Measurements from ENCODE around the gene IKBKE.
A peak's percentile ranks its signal among the peaks of the same experiment; 100 is the strongest.

The IKBKE gene

DNA sequence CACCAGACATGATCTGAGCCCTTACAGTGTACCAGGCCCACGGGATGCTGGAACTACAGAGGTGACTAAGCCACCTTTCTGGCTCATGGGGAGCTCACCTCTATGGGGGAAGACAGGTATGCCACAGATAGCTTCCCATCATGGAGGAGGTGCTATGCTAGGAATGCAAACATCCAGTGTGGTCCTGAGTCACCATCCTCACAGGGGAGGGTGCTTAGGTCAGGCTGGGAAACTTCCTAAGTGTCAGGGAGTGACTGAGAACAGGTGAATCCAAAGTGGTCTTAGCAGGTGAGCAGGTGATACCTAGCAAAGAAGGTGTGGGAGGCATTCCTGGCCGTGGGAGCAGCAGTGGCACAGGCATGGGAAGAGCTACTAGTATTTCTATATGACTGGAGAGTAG is 28.4 kb downstream of the IKBKE start:
- no peak overlapping the region for H2BK5ac ChIP-seq (ENCODE audit: low read length)
- H2BK15ac ChIP-seq (ENCODE audit: low read length): no peak overlapping the region
- no peak overlapping the region for H3K4ac ChIP-seq (ENCODE audit: low read length)
- no peak overlapping the region for H3K23ac ChIP-seq (ENCODE audit: low read depth, low read length, poor library complexity)
- peaks cover 0 to 18% (median 0%) of the 10 kb centered on the region in 3 experiments for H3K27me3 ChIP-seq (ENCODE audit: control insufficient read depth in 3 of 3, insufficient read depth in 3 of 3, low read depth in 1 of 3, low read length in 3 of 3)
- H4K8ac ChIP-seq (ENCODE audit: low read depth, low read length): no peak overlapping the region
- H3K79me1 ChIP-seq (ENCODE audit: low read depth, low read length): peaks cover 2% of the 10 kb centered on the region
- H3K4me3 ChIP-seq (ENCODE audit: low read length in 2 of 2): no peak overlapping the region
- no CpG with 5 or more reads among the region's 2 CpGs for WGBS, 2 donors (ENCODE audit: extremely low coverage in 2 of 2, insufficient read length in 2 of 2, insufficient replicate concordance in 1 of 2)
- H3K14ac ChIP-seq (ENCODE audit: low read length): no peak overlapping the region
- no peak overlapping the region for H3K4me2 ChIP-seq (ENCODE audit: insufficient read depth, low read length, poor library complexity, severe bottlenecking)
- peaks cover 2 to 4% of the 10 kb centered on the region in 2 donors for H3K4me1 ChIP-seq (ENCODE audit: control insufficient read depth in 2 of 2, insufficient read depth in 1 of 2, low read depth in 1 of 2, low read length in 2 of 2)
- no peak overlapping the region for H2BK120ac ChIP-seq (ENCODE audit: low read depth, low read length)
- H3K36me3 ChIP-seq (replicated peaks in 1 of 2; ENCODE audit: control insufficient read depth in 2 of 2, insufficient read depth in 2 of 2, low read length in 2 of 2): no peaks in the 10 kb centered on the region
- H2BK12ac ChIP-seq (ENCODE audit: low read length): no peak overlapping the region
- no peak overlapping the region for H4K91ac ChIP-seq (ENCODE audit: low read depth, low read length, poor library complexity)
- no peak overlapping the region for H2AK5ac ChIP-seq (ENCODE audit: low read depth, low read length)
- no peak for DNase-seq (ENCODE audit: low spot score)
- no peak overlapping the region for H3K9ac ChIP-seq (ENCODE audit: low read depth, low read length, poor library complexity)
- H3K9me3 ChIP-seq (replicated peaks in 1 of 2; ENCODE audit: control insufficient read depth in 2 of 2, insufficient read depth in 1 of 2, low read depth in 1 of 2, low read length in 2 of 2): no peaks in the 10 kb centered on the region
- H3K18ac ChIP-seq (ENCODE audit: low read length): no peak overlapping the region
- H3K27ac ChIP-seq (replicated peaks; ENCODE audit: low read length): no peak overlapping the region
- no peak overlapping the region for H2AFZ ChIP-seq (ENCODE audit: low read length)

DNA sequence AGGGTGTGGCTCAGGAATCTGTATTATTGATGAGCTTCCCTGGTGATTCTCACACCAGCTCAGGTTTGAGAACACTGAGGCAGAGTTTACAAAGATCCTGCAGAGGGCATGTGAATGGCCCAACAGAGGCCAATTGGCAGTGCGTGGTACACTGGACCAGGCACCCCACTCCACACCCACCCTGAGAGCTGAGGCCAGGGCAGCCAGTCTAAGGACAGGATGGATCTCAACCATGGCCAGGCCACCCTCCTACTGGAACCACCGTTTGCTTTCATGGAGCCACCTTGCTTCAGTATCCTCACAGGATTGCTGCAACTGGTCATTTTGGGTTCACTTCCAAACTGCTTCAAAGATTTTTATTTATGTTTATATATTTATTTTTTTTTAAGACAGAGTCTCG is 29.8 kb downstream of the IKBKE start:
- Histone ChIP-seq H2AFZ (ENCODE audit: low read length) (no peak overlapping the region), H2AK5ac (ENCODE audit: low read depth, low read length) (no peak overlapping the region), H4K91ac (ENCODE audit: low read depth, low read length, poor library complexity) (no peak overlapping the region), H3K4me2 (ENCODE audit: insufficient read depth, low read length, poor library complexity, severe bottlenecking) (no peak overlapping the region), H2BK120ac (ENCODE audit: low read depth, low read length) (no peak overlapping the region), H3K23ac (ENCODE audit: low read depth, low read length, poor library complexity) (no peak overlapping the region), H3K9ac (ENCODE audit: low read depth, low read length, poor library complexity) (no peak overlapping the region), H3K79me1 (ENCODE audit: low read depth, low read length) (peaks cover 2% of the 10 kb centered on the region), H3K27me3 (ENCODE audit: control insufficient read depth in 3 of 3, insufficient read depth in 3 of 3, low read depth in 1 of 3, low read length in 3 of 3) (peaks cover 0 to 31% (median 1%) of the 10 kb centered on the region in 3 experiments), H3K36me3 (replicated peaks in 1 of 2; ENCODE audit: control insufficient read depth in 2 of 2, insufficient read depth in 2 of 2, low read length in 2 of 2) (no peaks in the 10 kb centered on the region), H2BK5ac (ENCODE audit: low read length) (no peak overlapping the region), H3K27ac (replicated peaks; ENCODE audit: low read length) (no peak overlapping the region), H2BK15ac (ENCODE audit: low read length) (no peak overlapping the region), H4K8ac (ENCODE audit: low read depth, low read length) (no peak overlapping the region), H2BK12ac (ENCODE audit: low read length) (no peak overlapping the region), H3K14ac (ENCODE audit: low read length) (no peak overlapping the region), H3K9me3 (replicated peaks in 1 of 2; ENCODE audit: control insufficient read depth in 2 of 2, insufficient read depth in 1 of 2, low read depth in 1 of 2, low read length in 2 of 2) (no peaks in the 10 kb centered on the region), H3K4me1 (ENCODE audit: control insufficient read depth in 2 of 2, insufficient read depth in 1 of 2, low read depth in 1 of 2, low read length in 2 of 2) (peaks cover 2 to 4% of the 10 kb centered on the region in 2 donors), H3K4ac (ENCODE audit: low read length) (no peak overlapping the region), H3K18ac (ENCODE audit: low read length) (no peak overlapping the region), H3K4me3 (ENCODE audit: low read length in 2 of 2) (peak overlapping the region in 1 of 2 donors; percentile 30)
- no peak for DNase-seq (ENCODE audit: low spot score)
- WGBS, 2 donors (ENCODE audit: extremely low coverage in 2 of 2, insufficient read length in 2 of 2, insufficient replicate concordance in 1 of 2): no CpG with 5 or more reads among the region's 3 CpGs

DNA sequence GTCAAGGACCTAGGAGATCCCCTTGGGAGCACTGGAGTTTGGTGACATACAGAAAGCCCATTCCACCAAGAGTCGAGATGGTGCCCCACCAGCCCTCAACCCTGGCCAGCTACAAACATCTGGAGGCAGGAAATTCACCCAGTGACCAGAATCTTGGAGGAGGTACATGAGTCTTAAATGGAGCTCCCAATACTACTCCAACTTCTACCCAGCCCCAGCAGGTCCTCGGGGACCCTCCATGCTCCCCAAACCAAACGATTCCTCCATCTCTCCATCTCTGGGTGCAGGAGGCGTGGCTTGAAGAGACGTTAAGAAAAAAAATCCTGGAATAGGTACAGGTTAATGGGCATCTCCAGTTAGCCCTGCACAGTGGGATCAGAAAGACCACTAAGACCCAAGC is 31.6 kb downstream of the IKBKE start:
- Histone ChIP-seq H3K79me1 (ENCODE audit: low read depth, low read length) (no peaks in the 10 kb centered on the region), H3K14ac (ENCODE audit: low read length) (no peak overlapping the region), H3K9ac (ENCODE audit: low read depth, low read length, poor library complexity) (no peak overlapping the region), H3K18ac (ENCODE audit: low read length) (no peak overlapping the region), H2BK5ac (ENCODE audit: low read length) (no peak overlapping the region), H3K23ac (ENCODE audit: low read depth, low read length, poor library complexity) (no peak overlapping the region), H2BK120ac (ENCODE audit: low read depth, low read length) (no peak overlapping the region), H3K27ac (replicated peaks; ENCODE audit: low read length) (no peak overlapping the region), H2AK5ac (ENCODE audit: low read depth, low read length) (no peak overlapping the region), H3K9me3 (replicated peaks in 1 of 2; ENCODE audit: control insufficient read depth in 2 of 2, insufficient read depth in 1 of 2, low read depth in 1 of 2, low read length in 2 of 2) (no peaks in the 10 kb centered on the region), H3K4ac (ENCODE audit: low read length) (no peak overlapping the region), H4K8ac (ENCODE audit: low read depth, low read length) (no peak overlapping the region), H2BK12ac (ENCODE audit: low read length) (no peak overlapping the region), H2AFZ (ENCODE audit: low read length) (no peak overlapping the region), H4K91ac (ENCODE audit: low read depth, low read length, poor library complexity) (no peak overlapping the region), H3K4me1 (ENCODE audit: control insufficient read depth in 2 of 2, insufficient read depth in 1 of 2, low read depth in 1 of 2, low read length in 2 of 2) (peaks cover 2 to 4% of the 10 kb centered on the region in 2 donors), H2BK15ac (ENCODE audit: low read length) (no peak overlapping the region), H3K4me2 (ENCODE audit: insufficient read depth, low read length, poor library complexity, severe bottlenecking) (no peak overlapping the region), H3K27me3 (ENCODE audit: control insufficient read depth in 3 of 3, insufficient read depth in 3 of 3, low read depth in 1 of 3, low read length in 3 of 3) (peaks cover 2 to 49% (median 17%) of the 10 kb centered on the region in 3 experiments), H3K4me3 (ENCODE audit: low read length in 2 of 2) (no peak overlapping the region), H3K36me3 (replicated peaks in 1 of 2; ENCODE audit: control insufficient read depth in 2 of 2, insufficient read depth in 2 of 2, low read length in 2 of 2) (no peaks in the 10 kb centered on the region)
- WGBS, 2 donors (ENCODE audit: extremely low coverage in 2 of 2, insufficient read length in 2 of 2, insufficient replicate concordance in 1 of 2): no CpG with 5 or more reads among the region's 5 CpGs
- DNase-seq (ENCODE audit: low spot score): no peak

DNA sequence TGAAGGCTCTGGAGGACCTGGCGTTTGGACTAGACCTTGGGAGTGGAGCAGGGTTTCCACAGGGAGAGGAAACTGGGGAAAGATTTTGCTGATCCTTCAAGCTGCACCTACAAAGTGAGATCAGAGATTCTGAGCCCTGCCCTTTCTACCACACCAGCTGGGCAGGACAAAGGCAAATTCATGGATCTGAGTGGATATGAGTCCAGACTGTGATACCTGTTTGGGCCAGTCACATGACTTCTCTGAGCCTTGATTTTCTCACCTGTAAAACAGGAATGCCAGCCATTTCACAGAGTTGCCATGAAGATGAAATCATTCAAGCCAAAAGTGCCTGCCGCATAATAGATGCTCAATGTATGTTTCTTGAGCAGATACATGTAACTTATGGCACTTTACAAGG is 32.1 kb downstream of the IKBKE start:
- Histone ChIP-seq H3K14ac (ENCODE audit: low read length) (no peak overlapping the region), H3K4me1 (ENCODE audit: control insufficient read depth in 2 of 2, insufficient read depth in 1 of 2, low read depth in 1 of 2, low read length in 2 of 2) (peaks cover 2 to 4% of the 10 kb centered on the region in 2 donors), H2AFZ (ENCODE audit: low read length) (no peak overlapping the region), H3K27ac (replicated peaks; ENCODE audit: low read length) (no peak overlapping the region), H3K9ac (ENCODE audit: low read depth, low read length, poor library complexity) (no peak overlapping the region), H2BK15ac (ENCODE audit: low read length) (no peak overlapping the region), H2AK5ac (ENCODE audit: low read depth, low read length) (no peak overlapping the region), H4K91ac (ENCODE audit: low read depth, low read length, poor library complexity) (no peak overlapping the region), H3K9me3 (replicated peaks in 1 of 2; ENCODE audit: control insufficient read depth in 2 of 2, insufficient read depth in 1 of 2, low read depth in 1 of 2, low read length in 2 of 2) (no peaks in the 10 kb centered on the region), H3K23ac (ENCODE audit: low read depth, low read length, poor library complexity) (no peak overlapping the region), H3K79me1 (ENCODE audit: low read depth, low read length) (no peaks in the 10 kb centered on the region), H3K4ac (ENCODE audit: low read length) (no peak overlapping the region), H3K18ac (ENCODE audit: low read length) (no peak overlapping the region), H3K4me3 (ENCODE audit: low read length in 2 of 2) (no peak overlapping the region), H3K36me3 (replicated peaks in 1 of 2; ENCODE audit: control insufficient read depth in 2 of 2, insufficient read depth in 2 of 2, low read length in 2 of 2) (no peaks in the 10 kb centered on the region), H2BK12ac (ENCODE audit: low read length) (no peak overlapping the region), H3K27me3 (ENCODE audit: control insufficient read depth in 3 of 3, insufficient read depth in 3 of 3, low read depth in 1 of 3, low read length in 3 of 3) (peaks cover 5 to 55% (median 23%) of the 10 kb centered on the region in 3 experiments), H2BK5ac (ENCODE audit: low read length) (no peak overlapping the region), H4K8ac (ENCODE audit: low read depth, low read length) (no peak overlapping the region), H3K4me2 (ENCODE audit: insufficient read depth, low read length, poor library complexity, severe bottlenecking) (no peak overlapping the region), H2BK120ac (ENCODE audit: low read depth, low read length) (no peak overlapping the region)
- DNase-seq (ENCODE audit: low spot score): no peak
- WGBS, 2 donors (ENCODE audit: extremely low coverage in 2 of 2, insufficient read length in 2 of 2, insufficient replicate concordance in 1 of 2): no CpG with 5 or more reads among the region's 2 CpGs

Measured in neuronal stem cell (in vitro differentiated cells).